Epidermal melanocyte (primary cell): Measurements from ENCODE around the gene KLHL6.
A peak's percentile ranks its signal among the peaks of the same experiment; 100 is the strongest.
"Not testable (repeated sequence)": the region's sequence is repeated elsewhere in the genome, so short reads cannot be mapped to it uniquely, and the experiment has no call there.

Experiments
- DNase-seq: peaks from one replicate; pipeline ENCODE4 v3.0.0; 2011; ENCODE audit warnings: low spot score; ENCODE audit not compliant: insufficient read length

KLHL6 gene

GRCh38 chr3:183487016-183487415 lies 68.5 kb downstream of the KLHL6 start:
- no peak for DNase-seq

- no peak for DNase-seq
These were observed 69.0 kb downstream of the KLHL6 start for GRCh38 chr3:183486472-183486871.

- no peak for DNase-seq
These were observed 69.9 kb downstream of the KLHL6 start for GRCh38 chr3:183485585-183485984.

GRCh38 chr3:183485093-183485492 lies 70.4 kb downstream of the KLHL6 start:
- no peak for DNase-seq

- DNase-seq, result no peak
These were observed 71.0 kb downstream of the KLHL6 start for GRCh38 chr3:183484431-183485075.

GRCh38 chr3:183481582-183481981 lies 73.9 kb downstream of the KLHL6 start:
- DNase-seq, result no peak

- DNase-seq, result no peak
These were observed 77.0 kb downstream of the KLHL6 start for GRCh38 chr3:183478501-183478900.

- no peak for DNase-seq
These were observed 77.6 kb downstream of the KLHL6 start for GRCh38 chr3:183477801-183478456.

GRCh38 chr3:183475764-183476162 lies 79.7 kb downstream of the KLHL6 start:
- DNase-seq, result not testable (repeated sequence)

GRCh38 chr3:183475016-183475763 lies 80.3 kb downstream of the KLHL6 start:
- no peak for DNase-seq

GRCh38 chr3:183473969-183474368 lies 81.5 kb downstream of the KLHL6 start:
- DNase-seq, result no peak

- DNase-seq, result no peak
These were observed 83.4 kb downstream of the KLHL6 start for GRCh38 chr3:183472155-183472554.

- no peak for DNase-seq
These were observed 87.1 kb downstream of the KLHL6 start for GRCh38 chr3:183468424-183468823.

- DNase-seq, result no peak
These were observed 88.9 kb downstream of the KLHL6 start for GRCh38 chr3:183466575-183466974.

- DNase-seq, result not testable (repeated sequence)
These were observed 89.8 kb downstream of the KLHL6 start for GRCh38 chr3:183465710-183466109.

GRCh38 chr3:183464480-183464879 lies 91.0 kb downstream of the KLHL6 start:
- no peak for DNase-seq

- DNase-seq, result no peak
These were observed 95.1 kb downstream of the KLHL6 start for GRCh38 chr3:183460081-183461055.

GRCh38 chr3:183455089-183455488 lies 100.4 kb downstream of the KLHL6 start:
- DNase-seq, result peak; percentile 40

GRCh38 chr3:183454064-183454463 lies 101.4 kb downstream of the KLHL6 start:
- no peak for DNase-seq

GRCh38 chr3:183449791-183450190 lies 105.7 kb downstream of the KLHL6 start:
- DNase-seq, result no peak

- DNase-seq, result no peak
These were observed 106.1 kb downstream of the KLHL6 start for GRCh38 chr3:183449391-183449790.
